ENCODE measurements around the gene DFFA.
"Not testable (repeated sequence)": the region's sequence is repeated elsewhere in the genome, so short reads cannot be mapped to it uniquely, and the experiment has no call there.

The DFFA gene

GRCh38 chr1:10457462-10457861 lies 14.9 kb downstream of the DFFA start:
- not testable (repeated sequence) for DNase-seq

- DNase-seq, result no peak
These were observed 15.7 kb downstream of the DFFA start for GRCh38 chr1:10456661-10457060.

- DNase-seq, result no peak
These were observed 16.3 kb downstream of the DFFA start for GRCh38 chr1:10456048-10456447.

- no peak for DNase-seq
These were observed 21.0 kb downstream of the DFFA start for GRCh38 chr1:10451287-10451686.

GRCh38 chr1:10450836-10451235 lies 21.5 kb downstream of the DFFA start:
- DNase-seq, result no peak

GRCh38 chr1:10450156-10450814 lies 22.0 kb downstream of the DFFA start:
- DNase-seq, result no peak

- no peak for DNase-seq
These were observed 22.6 kb downstream of the DFFA start, which contains the start of gene CORT for GRCh38 chr1:10449751-10450150. TSS of gene CORT (plus strand) at chr1:10450031. CDS start at chr1:10450224, 193 bp downstream.

GRCh38 chr1:10446790-10447422 lies 25.4 kb downstream of the DFFA start:
- no peak for DNase-seq

GRCh38 chr1:10444795-10445397 lies 27.4 kb downstream of the DFFA start:
- DNase-seq, result no peak

GRCh38 chr1:10444248-10444647 lies 28.1 kb downstream of the DFFA start:
- DNase-seq, result no peak

GRCh38 chr1:10440794-10441193 lies 31.5 kb downstream of the DFFA start:
- DNase-seq, result no peak

- no peak for DNase-seq
These were observed 32.0 kb downstream of the DFFA start for GRCh38 chr1:10440305-10440704.

- no peak for DNase-seq
These were observed 33.6 kb downstream of the DFFA start for GRCh38 chr1:10438677-10439163.

GRCh38 chr1:10437052-10437451 lies 35.3 kb downstream of the DFFA start:
- DNase-seq, result no peak

- DNase-seq, result no peak
These were observed 37.7 kb downstream of the DFFA start for GRCh38 chr1:10434590-10434989.

GRCh38 chr1:10433790-10434189 lies 38.5 kb downstream of the DFFA start:
- no peak for DNase-seq

GRCh38 chr1:10432910-10433700 lies 39.2 kb downstream of the DFFA start:
- DNase-seq, result no peak

- DNase-seq, result peak; percentile 45
These were observed 41.1 kb downstream of the DFFA start for GRCh38 chr1:10431070-10431730.

- peak; percentile 91 for DNase-seq
These were observed 41.9 kb downstream of the DFFA start, which contains the start of gene CENPS for GRCh38 chr1:10430216-10431069. TSS of gene CENPS (plus strand) at chr1:10430433. CDS start at chr1:10430518, 85 bp downstream.

- DNase-seq, result peak; percentile 28
These were observed 42.5 kb downstream of the DFFA start for GRCh38 chr1:10429868-10430215.

- DNase-seq, result no peak
These were observed 43.3 kb downstream of the DFFA start for GRCh38 chr1:10428984-10429383.

GRCh38 chr1:10426535-10426848 lies 45.8 kb downstream of the DFFA start:
- not testable (repeated sequence) for DNase-seq
